ENCODE results near the gene CPNE1. TPM values are rescaled to one million over a fixed set of nuclear protein-coding genes. Genes with fewer than 3 reads are reported as not detected.

The CPNE1 gene
- total and polyA plus RNA-seq, 2 donors from 2014 or later = 128 to 145 TPM

- FAIRE-seq = no peak
- no peaks in the 10 kb centered on the region for H3K27me3 ChIP-seq (ENCODE audit: control insufficient read depth, insufficient read depth, low read length)
- peaks cover 0 to 5% (median 3%) of the 10 kb centered on the region in 3 donors for H3K4me1 ChIP-seq (ENCODE audit: control insufficient read depth in 2 of 3, insufficient read depth in 2 of 3, low read depth in 1 of 3, low read length in 3 of 3)
- no peak for TF ChIP-seq CTCF (IDR thresholded peaks at IDR 0.05; ENCODE audit: borderline replicate concordance, extremely low read depth, insufficient read depth)
- H3K9me3 ChIP-seq (ENCODE audit: control insufficient read depth in 2 of 3, insufficient read depth in 1 of 3, low read length in 3 of 3) = no peaks in the 10 kb centered on the region
- no peak overlapping the region for H3K27ac ChIP-seq (ENCODE audit: low read depth in 2 of 2, low read length in 2 of 2)
- intact Hi-C loops (cut with DNase I) = no loop called here
- peaks cover 19 to 61% (median 31%) of the 10 kb centered on the region in 3 donors for H3K36me3 ChIP-seq (ENCODE audit: control insufficient read depth in 2 of 3, insufficient read depth in 3 of 3, low read length in 3 of 3)
- no peak overlapping the region for H3K4me3 ChIP-seq (ENCODE audit: low read length in 3 of 3)
- DNase-seq = no peak
- no peak overlapping the region for H3K9ac ChIP-seq (ENCODE audit: low read length in 3 of 3)
Measured at GRCh38 chr20:35704514-35705261, 40.0 kb upstream of the CPNE1 start.

GRCh38 chr20:35702824-35703695 lies 38.4 kb upstream of the CPNE1 start:
- Histone ChIP-seq H3K36me3 (ENCODE audit: control insufficient read depth in 2 of 3, insufficient read depth in 3 of 3, low read length in 3 of 3) (peaks cover 15 to 46% (median 26%) of the 10 kb centered on the region in 3 donors), H3K27ac (ENCODE audit: low read depth in 2 of 2, low read length in 2 of 2) (no peak overlapping the region), H3K9me3 (ENCODE audit: control insufficient read depth in 2 of 3, insufficient read depth in 1 of 3, low read length in 3 of 3) (no peaks in the 10 kb centered on the region), H3K27me3 (ENCODE audit: control insufficient read depth, insufficient read depth, low read length) (no peaks in the 10 kb centered on the region), H3K4me1 (ENCODE audit: control insufficient read depth in 2 of 3, insufficient read depth in 2 of 3, low read depth in 1 of 3, low read length in 3 of 3) (peaks cover 1 to 12% (median 10%) of the 10 kb centered on the region in 3 donors), H3K9ac (ENCODE audit: low read length in 3 of 3) (no peak overlapping the region), H3K4me3 (ENCODE audit: low read length in 3 of 3) (no peak overlapping the region)
- no peak for TF ChIP-seq CTCF (IDR thresholded peaks at IDR 0.05; ENCODE audit: borderline replicate concordance, extremely low read depth, insufficient read depth)
- no peak for FAIRE-seq
- DNase-seq = no peak
- intact Hi-C loops (cut with DNase I) = no loop called here

- DNase-seq = no peak
- Histone ChIP-seq H3K4me1 (ENCODE audit: control insufficient read depth in 2 of 3, insufficient read depth in 2 of 3, low read depth in 1 of 3, low read length in 3 of 3) (peaks cover 2 to 18% (median 15%) of the 10 kb centered on the region in 3 donors), H3K27ac (ENCODE audit: low read depth in 2 of 2, low read length in 2 of 2) (no peak overlapping the region), H3K4me3 (ENCODE audit: low read length in 3 of 3) (no peak overlapping the region), H3K9me3 (ENCODE audit: control insufficient read depth in 2 of 3, insufficient read depth in 1 of 3, low read length in 3 of 3) (no peaks in the 10 kb centered on the region), H3K27me3 (ENCODE audit: control insufficient read depth, insufficient read depth, low read length) (no peaks in the 10 kb centered on the region), H3K36me3 (ENCODE audit: control insufficient read depth in 2 of 3, insufficient read depth in 3 of 3, low read length in 3 of 3) (peaks cover 12 to 44% (median 26%) of the 10 kb centered on the region in 3 donors), H3K9ac (ENCODE audit: low read length in 3 of 3) (no peak overlapping the region)
- intact Hi-C loops (cut with DNase I) = no loop called here
- no peak for TF ChIP-seq CTCF (IDR thresholded peaks at IDR 0.05; ENCODE audit: borderline replicate concordance, extremely low read depth, insufficient read depth)
- no peak for FAIRE-seq
Measured at GRCh38 chr20:35702051-35702823, 37.5 kb upstream of the CPNE1 start.

Data from kidney (tissue), 14 donors.